OCI-LY1 (cell line): ENCODE results near the gene PIK3C2B.

Experiments
- H2AFZ ChIP-seq: fragments of 200-600 bp; sonication (generic), shearing (Covaris generic); 2 replicates; pipeline ENCODE4 v1.6.0; 2014; ENCODE audit warnings: antibody characterized with exemption, mild to moderate bottlenecking, low read length
- H3F3A ChIP-seq: fragments of 200-600 bp; sonication (generic), shearing (Covaris generic); 2 replicates; pipeline ENCODE4 v1.6.0; 2014; ENCODE audit warnings: mild to moderate bottlenecking, antibody characterized with exemption, low read length, moderate library complexity; ENCODE audit not compliant: insufficient read depth
- H3K27ac ChIP-seq: fragments of 200-600 bp; sonication (generic); 2 replicates; pipeline ENCODE4 v1.5.1; 2014; ENCODE audit warnings: low read length, mixed run types, mild to moderate bottlenecking, low read depth; ENCODE audit not compliant: poor library complexity, severe bottlenecking
- H3K27me3 ChIP-seq: fragments of 200-600 bp; sonication (generic); 2 replicates; pipeline ENCODE4 v1.6.0; 2014; ENCODE audit warnings: antibody characterized with exemption, mild to moderate bottlenecking, low read length, moderate library complexity; ENCODE audit not compliant: insufficient read depth
- H3K36me3 ChIP-seq: fragments of 200-600 bp; sonication (generic); 2 replicates; pipeline ENCODE4 v1.6.1; 2014; ENCODE audit warnings: mild to moderate bottlenecking, antibody characterized with exemption, low read length, moderate library complexity, mixed read lengths; ENCODE audit not compliant: insufficient read depth
- H3K4me1 ChIP-seq: fragments of 200-600 bp; sonication (generic); 2 replicates; pipeline ENCODE4 v1.5.1; 2014; ENCODE audit warnings: mild to moderate bottlenecking, low read length, moderate library complexity; ENCODE audit not compliant: insufficient read depth, severe bottlenecking
- H3K4me2 ChIP-seq: fragments of 200-600 bp; sonication (generic), shearing (Covaris generic); 2 replicates; pipeline ENCODE4 v1.6.1; 2014; ENCODE audit warnings: low read length
- H3K4me3 ChIP-seq: fragments of 200-600 bp; sonication (generic); 2 replicates; pipeline ENCODE4 v1.5.1; 2014; ENCODE audit warnings: low read length, low read depth, mild to moderate bottlenecking, mixed read lengths; ENCODE audit not compliant: poor library complexity, severe bottlenecking
- H3K79me2 ChIP-seq: fragments of 200-600 bp; shearing (Covaris generic); 2 replicates; pipeline ENCODE4 v1.6.1; 2016; ENCODE audit warnings: mixed run types, low read length, mixed read lengths; ENCODE audit not compliant: insufficient read depth
- H3K9ac ChIP-seq: fragments of 200-600 bp; sonication (generic), shearing (Covaris generic); 2 replicates; pipeline ENCODE4 v1.6.1; 2014; ENCODE audit warnings: mild to moderate bottlenecking, low read length, mixed read lengths
- H3K9me2 ChIP-seq: fragments of 200-600 bp; sonication (generic), shearing (Covaris generic); 2 replicates; pipeline ENCODE4 v1.6.1; 2014; ENCODE audit warnings: low read depth, mild to moderate bottlenecking, low read length, mixed read lengths
- H3K9me3 ChIP-seq: fragments of 200-600 bp; shearing (Covaris generic); 2 replicates; pipeline ENCODE4 v1.6.1; 2014; ENCODE audit warnings: low read length, mixed read lengths
- H4K20me1 ChIP-seq: fragments of 200-600 bp; sonication (generic), shearing (Covaris generic); 2 replicates; pipeline ENCODE4 v1.6.0; 2016; ENCODE audit warnings: mild to moderate bottlenecking, low read length; ENCODE audit not compliant: insufficient read depth
- EZH2 ChIP-seq: fragments of 200-600 bp; sonication (generic), shearing (Covaris generic); IDR thresholded peaks from 2 replicates; pipeline ENCODE4 v1.8.0; 2017; ENCODE audit warnings: borderline replicate concordance, mixed run types, mild to moderate bottlenecking, antibody characterized with exemption, low read length, moderate library complexity, mixed read lengths
- TF ChIP-seq, protein P1 (sequence below): fragments of 200-600 bp; sonication (generic), shearing (Covaris generic); IDR thresholded peaks from 2 replicates; pipeline ENCODE4 v1.5.1; 2017; ENCODE audit warnings: mild to moderate bottlenecking, antibody characterized with exemption, low read length, moderate library complexity, mixed read lengths

PIK3C2B gene

DNA sequence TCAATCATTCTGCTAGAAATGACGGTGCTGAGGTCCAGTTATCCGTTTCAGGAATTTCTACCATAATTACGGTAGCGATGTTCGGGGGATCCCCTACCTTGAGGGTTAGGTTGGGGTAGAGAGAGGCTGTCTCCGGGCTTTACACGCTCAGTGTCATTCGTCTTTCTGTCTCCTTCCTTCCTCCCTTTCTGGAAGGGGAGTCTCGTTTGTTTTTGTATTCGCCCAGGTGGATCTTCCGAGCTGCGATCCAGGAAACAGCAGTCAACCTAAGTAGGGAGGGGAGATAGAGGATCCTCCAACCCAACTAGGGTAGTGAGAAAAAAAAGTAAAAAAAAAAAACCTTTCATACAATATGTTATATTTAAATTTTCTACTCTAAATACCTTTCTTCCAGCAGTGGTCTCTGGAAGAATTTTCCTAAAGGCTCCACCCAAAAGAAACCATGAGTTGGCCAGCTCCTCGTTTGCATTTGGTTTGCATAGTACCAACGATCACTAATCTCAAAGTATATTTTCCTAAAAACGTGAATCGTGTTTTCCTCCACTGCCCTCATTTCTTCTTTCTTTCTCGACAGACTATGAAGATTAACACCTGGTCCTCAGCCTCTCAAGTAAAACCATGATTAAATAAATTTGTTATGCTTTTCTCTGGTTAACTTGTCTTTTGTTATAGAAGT is 611 bp upstream of the PIK3C2B start:
- TF ChIP-seq EZH2 = no peak
- TF ChIP-seq, protein P1, sequence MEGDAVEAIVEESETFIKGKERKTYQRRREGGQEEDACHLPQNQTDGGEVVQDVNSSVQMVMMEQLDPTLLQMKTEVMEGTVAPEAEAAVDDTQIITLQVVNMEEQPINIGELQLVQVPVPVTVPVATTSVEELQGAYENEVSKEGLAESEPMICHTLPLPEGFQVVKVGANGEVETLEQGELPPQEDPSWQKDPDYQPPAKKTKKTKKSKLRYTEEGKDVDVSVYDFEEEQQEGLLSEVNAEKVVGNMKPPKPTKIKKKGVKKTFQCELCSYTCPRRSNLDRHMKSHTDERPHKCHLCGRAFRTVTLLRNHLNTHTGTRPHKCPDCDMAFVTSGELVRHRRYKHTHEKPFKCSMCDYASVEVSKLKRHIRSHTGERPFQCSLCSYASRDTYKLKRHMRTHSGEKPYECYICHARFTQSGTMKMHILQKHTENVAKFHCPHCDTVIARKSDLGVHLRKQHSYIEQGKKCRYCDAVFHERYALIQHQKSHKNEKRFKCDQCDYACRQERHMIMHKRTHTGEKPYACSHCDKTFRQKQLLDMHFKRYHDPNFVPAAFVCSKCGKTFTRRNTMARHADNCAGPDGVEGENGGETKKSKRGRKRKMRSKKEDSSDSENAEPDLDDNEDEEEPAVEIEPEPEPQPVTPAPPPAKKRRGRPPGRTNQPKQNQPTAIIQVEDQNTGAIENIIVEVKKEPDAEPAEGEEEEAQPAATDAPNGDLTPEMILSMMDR = no peak
- peaks cover 8% of the 10 kb centered on the region for H3F3A ChIP-seq
- no peaks in the 10 kb centered on the region for H3K9me3 ChIP-seq
- no peaks in the 10 kb centered on the region for H3K9me2 ChIP-seq
- H3K4me2 ChIP-seq = peak overlapping the region; percentile 92
- H3K27me3 ChIP-seq = no peaks in the 10 kb centered on the region
- H3K79me2 ChIP-seq = peaks cover 33% of the 10 kb centered on the region
- peak overlapping the region; percentile 99 for H3K27ac ChIP-seq
- H2AFZ ChIP-seq = no peak overlapping the region
- peak overlapping the region; percentile 93 for H3K4me3 ChIP-seq
- peaks cover 13% of the 10 kb centered on the region; the same call in 1 of the 2 replicates for H3K36me3 ChIP-seq
- H4K20me1 ChIP-seq = no peaks in the 10 kb centered on the region
- peak overlapping the region; percentile 93 for H3K9ac ChIP-seq
- peaks cover 72% of the 10 kb centered on the region for H3K4me1 ChIP-seq

DNA sequence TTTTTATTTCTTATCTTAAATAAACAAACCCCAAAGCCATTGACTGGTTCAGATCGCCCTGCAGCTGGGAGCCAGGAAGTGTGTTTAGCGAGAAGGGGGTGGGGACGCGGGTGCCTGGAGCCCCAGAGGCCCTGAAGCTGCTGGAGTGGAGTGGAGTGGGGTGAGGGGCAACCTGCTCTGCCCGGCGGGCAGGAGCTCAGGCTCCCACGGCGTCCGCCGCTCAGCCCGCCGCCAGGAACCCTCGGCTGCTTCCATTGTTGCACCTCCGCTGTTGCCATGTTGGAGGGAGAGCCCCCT is 673 bp downstream of the PIK3C2B start:
- Histone ChIP-seq H2AFZ (no peak overlapping the region), H3K4me3 (peak overlapping the region; percentile 93), H3K4me2 (peak overlapping the region; percentile 92), H3K4me1 (peaks cover 72% of the 10 kb centered on the region), H3K79me2 (peaks cover 44% of the 10 kb centered on the region), H4K20me1 (no peaks in the 10 kb centered on the region), H3K9me2 (no peaks in the 10 kb centered on the region), H3F3A (peaks cover 8% of the 10 kb centered on the region), H3K27me3 (no peaks in the 10 kb centered on the region), H3K36me3 (peaks cover 22% of the 10 kb centered on the region; the same call in 1 of the 2 replicates), H3K9me3 (no peaks in the 10 kb centered on the region), H3K9ac (peak overlapping the region; percentile 93), H3K27ac (peak overlapping the region; percentile 99)
- TF ChIP-seq EZH2 = no peak
- TF ChIP-seq, protein P1 = no peak

DNA sequence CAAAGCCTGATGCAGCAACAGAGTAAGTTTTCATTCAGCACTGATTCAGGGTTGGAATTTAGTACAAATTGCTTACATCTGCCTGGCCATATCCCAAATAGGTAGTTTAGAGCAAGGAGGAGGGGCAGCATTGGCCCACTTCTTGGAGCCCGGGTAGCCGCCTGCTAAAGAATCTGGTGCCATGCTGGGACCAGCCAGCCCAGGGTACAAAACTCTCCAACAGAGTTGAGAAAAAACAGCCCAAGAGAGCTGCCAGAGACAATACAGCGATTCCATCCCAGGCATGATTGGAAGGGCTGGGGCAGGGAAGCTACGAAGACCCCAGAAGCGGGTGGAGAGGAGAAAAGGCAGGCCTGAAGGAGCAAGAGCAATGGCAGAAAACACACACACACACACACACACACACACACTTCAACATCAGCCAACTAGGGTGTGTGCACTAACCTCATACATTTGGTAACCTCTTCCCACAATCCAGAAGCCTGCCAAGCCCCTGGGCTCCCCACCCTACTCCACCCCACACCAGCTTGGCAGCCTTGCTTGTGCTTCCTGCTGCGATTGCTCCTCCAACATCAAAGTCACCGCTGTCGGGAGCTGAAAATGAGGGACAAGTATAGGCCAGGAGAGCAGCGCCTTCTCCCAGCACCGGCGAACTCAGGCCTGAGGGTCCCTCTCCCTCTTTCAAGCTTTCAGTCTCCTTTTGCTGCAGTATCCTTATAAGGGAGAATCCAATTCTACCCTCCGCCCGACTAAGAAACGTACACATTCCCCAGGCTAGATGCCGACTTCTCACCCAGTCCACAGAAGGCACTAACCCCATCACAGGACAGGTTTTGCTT is 1.2 kb downstream of the PIK3C2B start:
- H3K4me1 ChIP-seq = peaks cover 67% of the 10 kb centered on the region
- TF ChIP-seq EZH2 = no peak
- TF ChIP-seq, protein P1 = no peak
- peak overlapping the region; percentile 92 for H3K4me2 ChIP-seq
- H3K9me3 ChIP-seq = no peaks in the 10 kb centered on the region
- H3K9me2 ChIP-seq = no peaks in the 10 kb centered on the region
- no peaks in the 10 kb centered on the region for H3K27me3 ChIP-seq
- peaks cover 8% of the 10 kb centered on the region for H3F3A ChIP-seq
- H3K4me3 ChIP-seq = peak overlapping the region; percentile 93
- H3K27ac ChIP-seq = peak overlapping the region; percentile 99
- peaks cover 28% of the 10 kb centered on the region; the same call in 1 of the 2 replicates for H3K36me3 ChIP-seq
- H2AFZ ChIP-seq = no peak overlapping the region
- no peaks in the 10 kb centered on the region for H4K20me1 ChIP-seq
- peaks cover 49% of the 10 kb centered on the region for H3K79me2 ChIP-seq
- peak overlapping the region; percentile 93 for H3K9ac ChIP-seq
